Measurements from ENCODE around the gene SHOC1.

DNA sequence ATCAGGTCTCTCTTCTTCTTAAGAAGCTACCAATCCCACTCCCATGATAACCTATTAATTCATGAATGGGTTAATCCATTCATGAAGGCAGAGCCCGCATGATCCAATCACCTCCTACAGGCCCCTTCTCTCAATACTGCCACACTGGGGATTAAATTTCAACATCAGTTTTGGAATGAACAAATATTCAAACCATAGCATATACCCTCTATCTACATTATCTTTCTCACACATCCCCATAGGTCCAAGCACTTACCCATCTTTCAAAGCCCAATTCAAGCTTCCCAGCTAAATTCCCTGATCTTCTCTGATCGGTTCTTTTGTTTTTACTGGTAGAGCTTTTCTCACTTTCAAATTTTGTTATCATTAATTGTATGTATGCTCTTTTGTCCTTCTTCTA lies 10.5 kb upstream of the SHOC1 start:
- TF ChIP-seq CTCF (IDR thresholded peaks at IDR 0.05 in 2 of 3, conservative IDR thresholded peaks at IDR 0.05 in 1 of 3; ENCODE audit: borderline replicate concordance in 1 of 3, insufficient read depth in 1 of 3, low read depth in 2 of 3, low read length in 2 of 3) (no peak), ZNF274 (IDR thresholded peaks at IDR 0.05; ENCODE audit: low read depth, low read length) (no peak), POLR2A (IDR thresholded peaks at IDR 0.05; ENCODE audit: borderline replicate concordance, extremely low read depth, insufficient read depth, insufficient read length) (no peak), REST (IDR thresholded peaks at IDR 0.05; ENCODE audit: low read depth) (no peak), SP1 (IDR thresholded peaks at IDR 0.05; ENCODE audit: low read depth) (no peak), POLR2AphosphoS5 (IDR thresholded peaks at IDR 0.05; ENCODE audit: low read depth, low read length) (no peak), RAD21 (IDR thresholded peaks at IDR 0.05; ENCODE audit: low read depth) (no peak), SIN3A (IDR thresholded peaks at IDR 0.05; ENCODE audit: low read depth) (no peak), CEBPB (IDR thresholded peaks at IDR 0.05; ENCODE audit: low read depth) (no peak), EZH2 (IDR thresholded peaks at IDR 0.05) (no peak), TCF7L2 (IDR thresholded peaks at IDR 0.05; ENCODE audit: borderline replicate concordance, extremely low read depth, insufficient read depth, insufficient read length) (no peak), YY1 (IDR thresholded peaks at IDR 0.05; ENCODE audit: extremely low read depth, insufficient replicate concordance, low read depth, low read length) (no peak)
- TF ChIP-seq, protein P1, sequence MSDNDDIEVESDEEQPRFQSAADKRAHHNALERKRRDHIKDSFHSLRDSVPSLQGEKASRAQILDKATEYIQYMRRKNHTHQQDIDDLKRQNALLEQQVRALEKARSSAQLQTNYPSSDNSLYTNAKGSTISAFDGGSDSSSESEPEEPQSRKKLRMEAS (IDR thresholded peaks at IDR 0.05) = no peak
